HepG2 (cell line): ENCODE data around the gene S100A13. TPM values are rescaled to one million over a fixed set of nuclear protein-coding genes. Genes with fewer than 3 reads are reported as not detected.
"Not testable (repeated sequence)": the region's sequence is repeated elsewhere in the genome, so short reads cannot be mapped to it uniquely, and the experiment has no call there.

ENCODE experiments used
- ATAC-seq: fragments of 200-7000 bp; cut with Tn5 transposase; 3 replicates; pipeline ENCODE4 v1.9.1; 2020; ENCODE audit warnings: mild to moderate bottlenecking, moderate library complexity
- BruUV-seq: library from RNA; stranded (reverse); fragments of 400-500 nt; replicated peaks from 2 replicates; lab custom pipeline; 2021; lab: Mats Ljungman, UMichigan
- CTCF ChIA-PET: fragments of 300-600 bp; formaldehyde crosslinking; extraction: SDS; loops from one replicate; lab custom pipeline; 2021; ENCODE audit warnings: low total read pairs, inconsistent platforms, low intra/inter-chr PET ratio; lab: Yijun Ruan, JAX
- POLR2A ChIA-PET: fragments of 350-600 bp; sonication (Branson Sonifier 250); formaldehyde crosslinking; loops from one replicate; lab custom pipeline; 2020; ENCODE audit warnings: antibody characterized with exemption, inconsistent platforms; lab: Yijun Ruan, JAX
- DNase-seq: peaks from one replicate; pipeline ENCODE4 v3.0.0-alpha.2; 2015; ENCODE audit warnings: low spot score
- FAIRE-seq: peaks from 3 replicates; lab custom pipeline; 2011; peaks lifted over from hg19 to GRCh38; lab: Jason Lieb, UNC
- H2AFZ ChIP-seq: one replicate; pipeline ENCODE4 v1.6.1; 2011; ENCODE audit warnings: low read length, inconsistent platforms
- H3K27ac ChIP-seq: fragments of 300-600 bp; 3 replicates; pipeline ENCODE4 v1.8.0; 2011; ENCODE audit warnings: mixed run types, mild to moderate bottlenecking, mixed read lengths, low read length, inconsistent platforms; ENCODE audit not compliant: insufficient read depth; ENCODE audit errors: extremely low read length
- H3K27me3 ChIP-seq, 2 experiments: fragments of 200-600 bp in 1 of 2; 2 replicates in 1 of 2; 3 replicates in 1 of 2; pipeline versions ENCODE4 v1.6.0 to v1.8.0; 2011; ENCODE audit warnings: low read length in 2 of 2, mild to moderate bottlenecking in 2 of 2, moderate library complexity in 2 of 2, inconsistent platforms in 1 of 2; ENCODE audit not compliant: insufficient read depth in 2 of 2, control insufficient read depth in 1 of 2
- H3K36me3 ChIP-seq, 2 experiments: fragments of 200-600 bp in 1 of 2; replicated peaks in 1 of 2; 2 replicates in 1 of 2; 3 replicates in 1 of 2; pipeline versions ENCODE4 v1.5.1 to v1.8.0; 2011; ENCODE audit warnings: low read length in 2 of 2, inconsistent platforms in 1 of 2; ENCODE audit not compliant: insufficient read depth in 2 of 2, control insufficient read depth in 1 of 2
- H3K4me1 ChIP-seq: 2 replicates; pipeline ENCODE4 v1.5.1; 2012; ENCODE audit warnings: low read length, inconsistent platforms; ENCODE audit not compliant: insufficient read depth
- H3K4me2 ChIP-seq: 2 replicates; pipeline ENCODE4 v1.6.0; 2011; ENCODE audit warnings: low read depth, low read length, inconsistent platforms
- H3K4me3 ChIP-seq, 3 experiments: fragments of 200-600 bp in 1 of 3; sonication (generic), shearing (Covaris generic) in 1 of 3; replicated peaks in 1 of 3; 2 replicates each; pipeline ENCODE4 v1.5.1; 2011 to 2016; ENCODE audit warnings: low read length in 3 of 3, inconsistent platforms in 2 of 3, low read depth in 2 of 3, mild to moderate bottlenecking in 2 of 3, control low read depth in 1 of 3, mixed read lengths in 1 of 3; ENCODE audit not compliant: insufficient read depth in 1 of 3
- H3K79me2 ChIP-seq: one replicate; pipeline ENCODE4 v1.6.1; 2011; ENCODE audit warnings: low read length, inconsistent platforms; ENCODE audit not compliant: insufficient read depth
- H3K9ac ChIP-seq: 2 replicates; pipeline ENCODE4 v1.6.0; 2011; ENCODE audit warnings: mild to moderate bottlenecking, low read depth, low read length, inconsistent platforms; ENCODE audit not compliant: insufficient read depth
- H3K9me3 ChIP-seq: 2 replicates; pipeline ENCODE4 v1.5.1; 2012; ENCODE audit warnings: mild to moderate bottlenecking, low read length
- H4K20me1 ChIP-seq: 2 replicates; pipeline ENCODE4 v1.6.0; 2011; ENCODE audit warnings: inconsistent platforms, mild to moderate bottlenecking, low read length, moderate library complexity; ENCODE audit not compliant: insufficient read depth
- GPBP1L1 ChIP-seq: sonication (generic); formaldehyde crosslinking; IDR thresholded peaks from 2 replicates; pipeline ENCODE4 v1.5.0; 2020; ENCODE audit warnings: mild to moderate bottlenecking, missing genetic modification reagents
- PATZ1 ChIP-seq: sonication (generic); formaldehyde crosslinking; IDR thresholded peaks from 2 replicates; pipeline ENCODE4 v1.4.0; 2020; ENCODE audit warnings: missing genetic modification reagents
- RBFOX2 ChIP-seq: fragments of 200-400 bp; formaldehyde crosslinking; IDR thresholded peaks from 2 replicates; pipeline ENCODE4 v1.6.1; 2017; ENCODE audit warnings: low read depth, mild to moderate bottlenecking, low read length
- SRSF4 ChIP-seq: fragments of 200-400 bp; formaldehyde crosslinking; IDR thresholded peaks from one replicate; pipeline ENCODE4 v1.6.1; 2018; ENCODE audit warnings: mild to moderate bottlenecking, low read depth, low read length, moderate library complexity; ENCODE audit not compliant: poor library complexity, severe bottlenecking
- TRIM24 ChIP-seq: sonication (generic); formaldehyde crosslinking; IDR thresholded peaks from 2 replicates; pipeline ENCODE4 v1.8.0; 2022; ENCODE audit warnings: mild to moderate bottlenecking, missing genetic modification reagents
- ZKSCAN5 ChIP-seq: sonication (generic); formaldehyde crosslinking; IDR thresholded peaks from 2 replicates; pipeline ENCODE4 v1.5.1; 2020; ENCODE audit warnings: mild to moderate bottlenecking, missing genetic modification reagents
- WGBS: methylation state at CpG from one replicate; pipeline ENCODE4 v1.1.6; 2017; ENCODE audit warnings: low lambda C conversion rate; 5-methylcytosine and 5-hydroxymethylcytosine counted together
- in situ Hi-C: cut with HindIII; loops from 2 replicates; pipeline ENCODE4 v1.10.0; 2017; ENCODE audit warnings: low pct_unique_long_range_greater_than_20kb; ENCODE audit not compliant: extremely low pct_ligation_motif_present
- intact Hi-C: fragments of 100-400 bp; cut with micrococcal nuclease; formaldehyde crosslinking; loops from one replicate; pipeline ENCODE4 v1.10.0; 2022; ENCODE audit not compliant: unreplicated experiment
- polyA plus RNA-seq, 8 experiments: library from polyadenylated mRNA; depleted of rRNA in 3 of 8; stranded (reverse) in 7 of 8; unstranded in 1 of 8; fragments of >200 nt; fragmentation: Illumina TruSeq in 4 of 8; extraction: Trizol in 4 of 8; gene quantifications; 2 replicates each; pipeline versions ENCODE4 v1.2.1 to v1.2.3, GENCODE V29; 2011 to 2016; ENCODE audit warnings: low read depth in 4 of 8, missing spikeins in 1 of 8, mixed read lengths in 1 of 8; ENCODE audit not compliant: insufficient read depth in 1 of 8
- total RNA-seq, 5 experiments: library from RNA; depleted of rRNA; stranded (reverse); fragments of >200 nt; fragmentation: Illumina TruSeq; extraction: Trizol; gene quantifications; 2 replicates each; pipeline ENCODE4 v1.2.3, GENCODE V29; 2016; ENCODE audit warnings: low read depth in 1 of 5

The S100A13 gene
- total and polyA plus RNA-seq, 2 of the 13 experiments (the other 11 are each of a cell fraction or from before 2014, with no cell fraction given): 89.5 to 172 TPM

- no peak for TF ChIP-seq RBFOX2
- no peak for TF ChIP-seq ZKSCAN5 (CRISPR knock-in tag)
- no peak for TF ChIP-seq SRSF4
- no peak for TF ChIP-seq GPBP1L1
- no peak for TF ChIP-seq PATZ1 (CRISPR knock-in tag)
- no peak for TF ChIP-seq TRIM24 (CRISPR knock-in tag)
Observed at GRCh38 chr1:153588482-153588881, 38.8 kb downstream of the S100A13 start (continued).

GRCh38 chr1:153588033-153588432 lies 39.3 kb downstream of the S100A13 start:
- DNase-seq, H3K79me2 ChIP-seq, H3K27me3 ChIP-seq, H3K9ac ChIP-seq, ATAC-seq, BruUV-seq, H2AFZ ChIP-seq, CTCF ChIA-PET, FAIRE-seq, H4K20me1 ChIP-seq, H3K4me3 ChIP-seq, H3K36me3 ChIP-seq, H3K4me1 ChIP-seq, in situ Hi-C loops, H3K9me3 ChIP-seq, H3K27ac ChIP-seq, intact Hi-C loops, H3K4me2 ChIP-seq: not testable (repeated sequence)
- POLR2A ChIA-PET: interaction anchor here (0.7 kb wide), 1 partner anchor 14 kb away, joined by 3 read pairs; no protein-coding TSS in a partner anchor
- WGBS: 41% methylated on average over 10 of the region's 10 CpGs
